ENCODE data around the gene BCAT1. TPM values are rescaled to one million over a fixed set of nuclear protein-coding genes. Genes with fewer than 3 reads are reported as not detected.

BCAT1 gene
- total and polyA plus RNA-seq, 2 donors (not counting 3 experiments of a cell fraction or from before 2014, with no cell fraction given): 21.6 to 267 TPM

DNA sequence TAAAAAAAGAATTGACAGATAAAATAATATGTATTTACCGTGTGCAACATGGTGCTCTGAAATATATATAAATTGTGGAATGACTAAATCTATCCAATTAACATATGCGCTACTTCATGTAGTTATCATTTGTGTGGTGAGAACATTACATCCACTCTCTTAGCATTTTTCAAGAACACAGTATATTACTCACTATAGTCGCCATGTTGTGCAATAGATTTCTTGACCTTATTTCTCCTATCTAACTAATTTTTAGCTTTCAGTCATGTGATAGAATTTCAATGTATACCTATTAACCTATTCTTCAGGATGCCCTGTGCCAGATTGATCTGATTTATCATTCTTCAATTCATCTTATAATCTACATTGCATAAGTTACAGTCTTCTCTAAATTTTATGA is 178.6 kb downstream of the BCAT1 start:
- peaks cover 5 to 6% of the 10 kb centered on the region in 2 experiments for H3K27me3 ChIP-seq (ENCODE audit: control insufficient read depth in 2 of 2, insufficient read depth in 2 of 2, low read length in 2 of 2)
- H3K4me1 ChIP-seq (ENCODE audit: control insufficient read depth, extremely low read depth, insufficient read depth, low read length): no peaks in the 10 kb centered on the region
- no peaks in the 10 kb centered on the region for H3K36me3 ChIP-seq (ENCODE audit: control insufficient read depth in 2 of 2, extremely low read depth in 1 of 2, insufficient read depth in 2 of 2, low read length in 2 of 2)
- H3K9me1 ChIP-seq (replicated peaks; ENCODE audit: control insufficient read depth, extremely low read depth, insufficient read depth, low read length): no peaks in the 10 kb centered on the region
- H3K9me3 ChIP-seq (replicated peaks; ENCODE audit: control insufficient read depth, insufficient read depth, low read length): no peaks in the 10 kb centered on the region
- DNase-seq (ENCODE audit: low read depth, low spot score) (no peak), FAIRE-seq (no peak)
- CTCF ChIA-PET: no interaction called here
- intact Hi-C loops (cut with micrococcal nuclease): no loop called here
- H4K20me1 ChIP-seq (replicated peaks; ENCODE audit: control insufficient read depth, extremely low read depth, insufficient read depth, low read length): no peaks in the 10 kb centered on the region
- no peaks in the 10 kb centered on the region for H3K79me2 ChIP-seq (ENCODE audit: control insufficient read depth, insufficient read depth, low read length)
- no peak for TF ChIP-seq POLR2A (IDR thresholded peaks at IDR 0.05; ENCODE audit: low read depth, low read length)
- no peak for TF ChIP-seq POLR2AphosphoS5 (IDR thresholded peaks at IDR 0.05; ENCODE audit: insufficient read depth, low read depth, low read length)
- TF ChIP-seq, protein P1, sequence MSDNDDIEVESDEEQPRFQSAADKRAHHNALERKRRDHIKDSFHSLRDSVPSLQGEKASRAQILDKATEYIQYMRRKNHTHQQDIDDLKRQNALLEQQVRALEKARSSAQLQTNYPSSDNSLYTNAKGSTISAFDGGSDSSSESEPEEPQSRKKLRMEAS (IDR thresholded peaks at IDR 0.05; ENCODE audit: insufficient read depth, insufficient read length): no peak
- no peak for TF ChIP-seq JUN (IDR thresholded peaks at IDR 0.05; ENCODE audit: borderline replicate concordance, insufficient read depth, insufficient read length, low read depth)
- no peak for TF ChIP-seq FOS (IDR thresholded peaks at IDR 0.05; ENCODE audit: borderline replicate concordance, insufficient read depth, low read length)
- no peak for TF ChIP-seq MYC (IDR thresholded peaks at IDR 0.05; ENCODE audit: low read depth, low read length)
- TF ChIP-seq GATA2 (IDR thresholded peaks at IDR 0.05; ENCODE audit: insufficient read depth, insufficient read length, low read depth, low read length): no peak
- TF ChIP-seq EZH2 (IDR thresholded peaks at IDR 0.05; ENCODE audit: borderline replicate concordance, low read depth, low read length, severe bottlenecking): no peak
- TF ChIP-seq, protein P2, sequence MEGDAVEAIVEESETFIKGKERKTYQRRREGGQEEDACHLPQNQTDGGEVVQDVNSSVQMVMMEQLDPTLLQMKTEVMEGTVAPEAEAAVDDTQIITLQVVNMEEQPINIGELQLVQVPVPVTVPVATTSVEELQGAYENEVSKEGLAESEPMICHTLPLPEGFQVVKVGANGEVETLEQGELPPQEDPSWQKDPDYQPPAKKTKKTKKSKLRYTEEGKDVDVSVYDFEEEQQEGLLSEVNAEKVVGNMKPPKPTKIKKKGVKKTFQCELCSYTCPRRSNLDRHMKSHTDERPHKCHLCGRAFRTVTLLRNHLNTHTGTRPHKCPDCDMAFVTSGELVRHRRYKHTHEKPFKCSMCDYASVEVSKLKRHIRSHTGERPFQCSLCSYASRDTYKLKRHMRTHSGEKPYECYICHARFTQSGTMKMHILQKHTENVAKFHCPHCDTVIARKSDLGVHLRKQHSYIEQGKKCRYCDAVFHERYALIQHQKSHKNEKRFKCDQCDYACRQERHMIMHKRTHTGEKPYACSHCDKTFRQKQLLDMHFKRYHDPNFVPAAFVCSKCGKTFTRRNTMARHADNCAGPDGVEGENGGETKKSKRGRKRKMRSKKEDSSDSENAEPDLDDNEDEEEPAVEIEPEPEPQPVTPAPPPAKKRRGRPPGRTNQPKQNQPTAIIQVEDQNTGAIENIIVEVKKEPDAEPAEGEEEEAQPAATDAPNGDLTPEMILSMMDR (IDR thresholded peaks at IDR 0.05; ENCODE audit: extremely low read depth in 1 of 2, insufficient read depth in 1 of 2, low read depth in 1 of 2, low read length in 2 of 2): no peak
- no peak overlapping the region for H2AFZ ChIP-seq (ENCODE audit: low read depth, low read length)
- dilution Hi-C loops (cut with MboI; ENCODE audit: extremely low pct_ligation_motif_present, low sequenced_read_pairs): no loop called here
- no peak overlapping the region for H3K4me2 ChIP-seq (ENCODE audit: insufficient read depth, low read length)
- H3K27ac ChIP-seq (ENCODE audit: insufficient read depth, low read depth, low read length): no peak overlapping the region
- no TSS peak for BruUV-seq (replicated peaks)
- H3K9ac ChIP-seq (replicated peaks; ENCODE audit: extremely low read depth, insufficient read depth, low read length): no peak overlapping the region
- H3K4me3 ChIP-seq (replicated peaks in 1 of 3; ENCODE audit: insufficient read depth in 1 of 3, low read depth in 1 of 3, low read length in 3 of 3): no peak overlapping the region
- POLR2A ChIA-PET: no interaction called here
